ENCODE measurements around the gene MAP3K4.

DNA sequence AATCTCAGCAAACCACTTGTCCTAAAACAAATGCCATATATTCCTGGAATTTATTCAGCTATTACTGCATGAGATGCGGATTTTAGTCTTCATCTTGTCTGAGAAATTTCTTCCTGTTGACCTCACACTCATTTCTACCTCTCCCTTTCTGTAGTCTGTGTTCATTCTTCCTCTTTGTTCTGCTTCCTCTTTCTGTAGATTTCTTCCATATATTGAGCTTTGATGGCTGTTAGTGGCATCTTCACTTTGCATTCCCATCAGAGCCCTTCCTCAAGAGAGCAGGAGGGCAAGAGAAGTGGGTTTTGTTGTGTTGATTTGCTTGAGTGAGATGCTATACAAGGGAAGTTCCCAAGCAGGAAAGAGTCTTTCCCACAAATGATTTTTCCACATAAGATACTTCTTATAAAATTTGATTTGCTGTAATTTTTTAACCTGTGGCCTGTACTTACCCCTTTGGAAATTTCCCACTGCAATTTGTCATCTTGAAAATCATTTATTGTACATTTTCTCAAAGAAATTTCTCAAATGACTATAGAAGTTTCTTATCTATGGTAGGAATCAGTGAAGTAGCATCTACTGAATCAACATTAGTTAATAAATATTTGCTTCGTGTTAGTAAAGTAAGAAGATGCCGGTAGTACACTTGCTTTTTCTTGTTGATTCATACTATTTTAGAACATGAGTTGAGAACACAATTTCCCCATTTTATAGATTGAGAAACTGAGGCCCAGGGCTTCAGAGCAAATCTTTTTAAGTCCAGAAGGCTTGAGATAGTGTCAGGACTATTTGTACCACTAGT, 43.8 kb downstream of the MAP3K4 start:
- TF ChIP-seq CTCF (conservative IDR thresholded peaks at IDR 0.05; ENCODE audit: low read depth, low read length) (no peak), EZH2phosphoT487 (IDR thresholded peaks at IDR 0.05; ENCODE audit: borderline replicate concordance, low read length) (no peak)
